ENCODE data around the gene MAST4.

MAST4 gene

GRCh38 chr5:66881480-66882161 lies 285.4 kb downstream of the MAST4 start:
- DNase-seq = no peak

GRCh38 chr5:66882606-66883227 lies 286.5 kb downstream of the MAST4 start:
- DNase-seq = no peak

DNA sequence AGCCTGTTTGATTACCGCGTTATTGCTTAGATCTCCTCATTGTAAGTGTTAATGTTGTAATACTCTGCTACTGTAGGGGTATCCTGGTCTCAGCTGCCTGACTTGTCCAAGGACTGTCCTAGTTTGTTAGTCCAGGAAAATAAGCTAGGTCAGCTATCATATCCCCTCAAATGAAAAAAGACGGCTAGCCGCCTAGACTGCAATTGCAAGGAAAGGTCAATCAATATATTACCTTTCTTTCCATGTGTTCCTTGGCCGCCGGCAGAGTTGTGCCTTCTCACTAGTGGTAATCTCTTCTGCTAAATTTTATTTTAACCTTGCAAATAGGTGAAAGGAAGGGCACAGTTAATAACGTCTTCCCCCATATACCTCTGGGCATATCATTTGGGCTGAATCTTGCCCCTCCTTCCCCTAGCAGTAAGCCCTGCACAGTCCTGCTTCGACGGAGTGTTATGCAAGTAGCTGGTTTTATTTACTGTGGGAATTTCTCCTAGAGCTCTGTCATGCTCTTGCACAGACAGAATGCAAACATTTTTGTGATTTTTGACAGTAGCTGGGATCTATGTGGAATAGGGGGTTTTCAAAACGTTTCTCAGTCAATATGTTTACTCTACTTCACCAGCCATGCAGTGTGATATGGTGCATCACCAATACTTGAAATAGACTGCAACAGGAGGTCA lies 288.5 kb downstream of the MAST4 start:
- DNase-seq = no peak

- no peak for DNase-seq
These were observed 290.7 kb downstream of the MAST4 start for GRCh38 chr5:66886941-66887340.

DNA sequence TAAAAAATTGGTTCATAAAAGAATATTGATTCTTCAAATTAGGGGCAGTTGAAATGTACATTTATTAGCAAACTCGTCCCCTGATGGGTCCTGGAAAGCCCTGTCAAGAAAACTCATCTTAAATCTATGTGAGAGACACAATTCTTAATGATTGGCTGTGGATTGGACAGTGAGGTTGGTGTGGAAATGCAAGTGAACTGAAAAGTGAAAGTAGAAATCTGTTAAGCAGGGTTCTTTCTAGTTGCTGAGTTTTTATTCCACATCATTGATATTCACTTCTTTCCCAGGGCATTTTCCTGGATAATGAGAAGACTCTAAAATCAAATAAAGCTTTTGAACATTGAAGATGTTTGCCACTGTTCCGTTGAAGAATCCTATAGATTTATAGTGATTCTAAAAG lies 292.4 kb downstream of the MAST4 start:
- no peak for DNase-seq

DNA sequence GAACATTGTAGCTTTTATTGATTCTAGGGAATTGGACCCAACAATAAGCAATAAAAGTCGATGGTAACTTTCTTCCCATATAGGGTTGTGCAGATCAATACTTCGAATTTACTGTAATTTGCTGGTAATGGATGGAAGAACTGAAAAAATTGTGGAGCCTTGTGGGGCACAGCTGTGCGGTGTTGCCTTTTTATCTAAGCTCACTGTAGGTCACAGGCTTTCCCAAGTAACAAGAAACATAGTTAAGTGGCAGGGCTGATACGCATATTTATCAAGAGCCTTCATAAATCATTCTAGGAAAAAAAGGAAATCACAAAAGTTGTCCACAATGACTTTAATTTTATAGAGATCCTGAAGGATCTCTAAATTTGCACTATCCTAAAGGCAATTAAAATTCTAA lies 292.9 kb downstream of the MAST4 start:
- no peak for DNase-seq

GRCh38 chr5:66889524-66889923 lies 293.3 kb downstream of the MAST4 start:
- no peak for DNase-seq

- DNase-seq = no peak
These were observed 295.2 kb downstream of the MAST4 start for GRCh38 chr5:66891184-66891925.

DNA sequence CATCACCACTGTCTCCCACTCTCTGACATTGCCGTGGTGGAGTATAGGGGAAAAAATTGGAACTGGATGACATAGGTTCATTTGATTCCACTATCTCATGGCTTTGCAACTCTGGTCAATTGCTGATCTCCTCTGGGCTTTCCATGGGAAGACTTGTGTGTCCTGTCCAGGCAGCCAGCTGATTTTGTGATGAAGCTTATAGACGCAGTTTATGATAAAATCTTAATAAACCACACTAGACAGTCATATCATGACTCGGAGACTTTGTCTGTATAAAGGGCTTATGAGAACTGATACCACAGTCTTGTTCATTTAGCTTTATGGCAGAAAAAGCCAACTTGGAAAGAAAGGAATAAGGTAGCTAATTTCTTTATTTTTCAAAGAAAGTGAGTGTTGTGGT lies 296.5 kb downstream of the MAST4 start:
- DNase-seq = no peak

GRCh38 chr5:66894480-66895240 lies 298.5 kb downstream of the MAST4 start:
- DNase-seq = no peak

DNA sequence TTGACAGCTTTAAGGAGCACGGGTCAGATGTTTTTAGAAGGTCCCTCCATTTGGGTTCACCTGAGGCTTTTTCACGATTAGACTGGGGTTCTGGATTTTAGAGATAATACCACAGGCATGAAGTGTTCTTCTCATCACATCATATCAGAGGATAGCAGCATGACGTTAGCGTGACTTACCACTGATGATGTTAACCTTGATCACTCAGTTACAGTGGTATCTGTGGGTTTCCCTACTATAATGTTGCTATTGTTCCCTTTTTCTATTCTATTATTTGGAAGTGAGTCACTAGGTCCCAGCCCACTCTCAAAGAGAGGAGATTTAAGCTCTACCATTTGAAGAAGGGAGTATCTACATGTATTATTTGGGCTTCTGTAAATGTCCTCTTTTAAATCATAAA lies 300.0 kb downstream of the MAST4 start:
- DNase-seq = no peak

DNA sequence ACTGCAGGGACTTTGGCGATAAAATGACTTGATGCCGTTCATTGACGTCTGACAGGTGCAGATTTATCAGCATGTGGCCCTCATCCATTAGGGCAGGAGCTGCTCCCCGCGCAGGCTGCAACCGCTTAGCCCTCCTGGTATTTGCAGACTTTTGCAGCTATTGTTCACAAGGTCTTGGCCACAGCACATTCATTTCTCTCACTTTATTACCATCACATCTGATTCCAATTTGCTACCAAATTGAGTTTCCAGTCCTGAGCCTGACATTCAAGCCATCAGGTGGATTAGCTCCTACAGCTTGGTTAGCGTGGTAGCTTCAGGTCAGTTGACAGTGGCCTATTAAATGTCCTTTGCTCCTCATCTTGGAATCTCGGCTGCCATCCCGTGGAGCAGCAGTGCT lies 301.2 kb downstream of the MAST4 start:
- DNase-seq = no peak

DNA sequence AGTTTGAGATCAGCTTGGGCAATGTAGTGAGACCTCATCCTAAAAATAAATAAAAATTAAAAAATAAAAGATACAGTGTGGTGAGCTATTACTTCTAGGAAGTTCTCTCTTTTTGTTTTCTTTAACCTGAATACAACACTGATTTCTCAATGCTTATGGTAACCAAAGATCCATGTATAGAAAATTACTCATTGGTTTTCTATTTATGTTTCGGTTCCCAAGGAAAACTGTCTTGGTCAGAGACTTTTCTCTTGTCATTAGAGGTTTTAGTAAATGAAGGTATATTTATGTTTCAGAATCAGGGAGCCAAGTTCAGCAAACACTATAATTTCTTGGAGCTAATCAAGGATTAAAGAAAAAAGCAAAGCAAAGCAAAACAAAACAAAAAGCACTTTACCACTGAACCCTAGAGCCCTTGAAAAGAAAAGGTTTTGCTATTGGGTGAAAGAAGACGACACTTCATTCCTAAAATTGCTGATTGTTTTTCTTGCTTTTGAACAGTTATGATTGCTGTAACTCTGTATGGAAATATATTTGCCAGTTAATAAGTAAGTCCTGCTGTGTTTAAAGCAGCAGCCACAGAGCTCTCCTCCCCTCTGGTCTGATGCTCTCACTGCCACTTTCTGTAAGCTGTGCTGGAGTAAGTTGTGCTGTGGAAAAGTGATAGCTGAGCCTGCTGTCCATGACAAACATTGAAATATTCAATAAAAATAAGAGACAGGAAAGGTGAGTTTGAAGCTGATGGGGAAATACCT lies 302.2 kb downstream of the MAST4 start:
- DNase-seq = no peak

- DNase-seq = no peak
These were observed 307.0 kb downstream of the MAST4 start for GRCh38 chr5:66903218-66903617.

DNA sequence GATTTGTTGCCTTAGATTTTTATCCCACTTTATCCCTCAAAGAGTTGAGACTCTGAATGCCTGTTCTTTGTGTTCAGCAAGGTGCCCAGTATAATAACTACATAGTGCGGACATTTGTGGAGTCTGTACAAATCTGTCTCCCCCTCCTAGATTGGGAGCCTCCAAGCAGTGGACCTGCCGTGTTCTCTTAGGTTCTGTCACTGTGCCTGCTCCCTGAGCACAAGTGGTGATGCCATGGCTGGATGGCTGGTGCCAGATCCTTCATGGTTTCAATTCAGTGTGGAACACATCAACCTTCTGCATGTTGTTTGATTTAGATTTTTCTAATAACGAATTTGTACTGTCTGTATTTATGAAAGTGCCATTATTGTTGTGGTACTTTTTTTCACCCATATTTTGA lies 307.5 kb downstream of the MAST4 start:
- no peak for DNase-seq

- no peak for DNase-seq
These were observed 308.0 kb downstream of the MAST4 start for GRCh38 chr5:66904189-66904588.

DNA sequence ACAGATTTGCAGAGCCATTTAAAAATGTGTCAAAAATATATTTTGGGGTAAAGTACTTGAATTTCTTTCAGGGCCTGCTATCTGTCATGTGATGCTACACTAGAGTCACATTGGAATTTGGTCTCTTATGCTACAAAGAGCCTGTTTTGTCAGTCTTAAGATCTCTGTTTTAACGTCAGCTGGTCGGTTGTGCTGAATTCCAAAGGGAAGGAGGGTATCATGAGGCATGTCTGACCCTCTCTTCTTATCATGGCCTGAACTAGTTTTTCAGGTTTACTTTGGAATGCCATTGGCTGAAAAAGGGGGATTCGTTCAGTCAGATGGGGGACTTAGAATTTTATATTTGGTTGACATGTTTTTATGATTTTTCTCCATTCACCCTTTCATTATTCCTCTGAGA lies 309.8 kb downstream of the MAST4 start:
- DNase-seq = no peak

DNA sequence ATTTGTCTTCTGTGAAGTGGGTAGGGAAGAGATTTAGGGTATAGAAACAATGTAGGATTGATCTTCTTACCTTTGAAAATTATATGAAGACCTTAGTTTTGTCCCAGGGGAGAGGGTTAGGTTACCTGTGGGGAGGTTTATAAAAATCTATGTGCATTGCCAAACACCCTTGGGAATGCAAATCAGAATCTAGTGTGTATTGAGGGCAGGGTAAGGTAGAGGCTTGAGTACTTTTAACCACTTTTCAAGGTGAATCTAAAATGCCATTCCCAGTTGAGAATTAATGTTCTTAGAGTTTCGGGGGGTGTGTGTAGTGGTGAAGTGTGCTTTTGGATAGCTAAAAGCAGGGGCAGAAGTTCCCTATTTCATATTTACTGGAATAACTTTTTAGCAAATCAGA lies 312.0 kb downstream of the MAST4 start:
- DNase-seq = no peak

DNA sequence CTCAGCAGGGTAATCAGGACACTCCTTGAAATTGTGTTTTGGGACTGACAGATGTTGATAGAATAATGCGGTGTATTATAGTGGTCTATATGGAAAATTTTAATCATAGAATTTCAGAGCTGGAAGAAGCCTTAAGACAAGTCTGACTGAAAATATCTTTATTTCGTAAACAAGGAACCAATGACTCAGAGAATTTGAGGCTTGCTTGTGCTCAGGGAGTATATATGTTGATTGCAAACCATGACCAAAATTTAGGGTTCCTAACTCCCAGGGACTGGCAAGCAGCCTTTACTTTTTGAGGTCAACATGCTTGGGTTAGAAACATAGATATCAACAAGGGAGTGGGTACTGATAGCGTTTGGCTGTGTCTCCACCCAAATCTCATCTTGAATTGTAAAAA lies 313.2 kb downstream of the MAST4 start:
- no peak for DNase-seq

DNA sequence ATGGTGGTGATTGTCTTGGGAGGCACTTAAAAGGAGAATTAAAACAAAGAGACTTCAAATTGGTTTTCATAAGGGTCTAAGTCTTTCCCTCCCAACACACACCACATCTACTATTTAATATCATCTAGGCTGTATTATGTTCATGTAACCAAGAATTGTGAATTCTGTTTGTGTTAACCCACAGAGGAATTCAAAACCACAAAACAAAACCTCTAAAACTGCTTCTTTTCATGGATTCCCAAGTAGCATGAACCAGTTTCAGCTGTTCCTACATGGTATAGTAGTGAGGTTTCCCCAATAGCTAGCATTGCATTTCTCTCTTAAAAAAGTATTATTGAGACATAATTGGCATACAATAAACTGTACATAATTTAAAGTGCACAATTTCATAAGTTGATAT lies 316.6 kb downstream of the MAST4 start:
- DNase-seq = no peak

GRCh38 chr5:66915531-66915930 lies 319.3 kb downstream of the MAST4 start:
- no peak for DNase-seq

GRCh38 chr5:66922881-66923280 lies 326.7 kb downstream of the MAST4 start:
- no peak for DNase-seq

Measured in NCI-H1694 treated with DMSO at 0.1 percent for 48 hours (cell line).